DND-41 (cell line): ENCODE results near the gene CYP2A6.
"Not testable (repeated sequence)": the region's sequence is repeated elsewhere in the genome, so short reads cannot be mapped to it uniquely, and the experiment has no call there.

Experiments
- ATAC-seq: fragments of 200-7000 bp; cut with Tn5 transposase; 3 replicates; pipeline ENCODE4 v1.9.1; 2021; ENCODE audit warnings: low read depth; ENCODE audit not compliant: insufficient read depth
- DNase-seq: peaks from one replicate; pipeline ENCODE4 v3.0.0-alpha.2; 2020
- H2AFZ ChIP-seq: 2 replicates; pipeline ENCODE4 v1.6.0; 2012; ENCODE audit warnings: low read depth, low read length
- H3K27ac ChIP-seq: 2 replicates; pipeline ENCODE4 v1.5.1; 2012; ENCODE audit warnings: low read length, inconsistent platforms
- H3K27me3 ChIP-seq: fragments of 200-600 bp; sonication (generic); 2 replicates; pipeline ENCODE4 v1.6.0; 2012; ENCODE audit warnings: low read length, mild to moderate bottlenecking, inconsistent platforms; ENCODE audit not compliant: insufficient read depth, poor library complexity
- H3K36me3 ChIP-seq: 2 replicates; pipeline ENCODE4 v1.5.1; 2012; ENCODE audit warnings: low read length, inconsistent platforms; ENCODE audit not compliant: insufficient read depth
- H3K4me1 ChIP-seq: 2 replicates; pipeline ENCODE4 v1.5.1; 2012; ENCODE audit warnings: mild to moderate bottlenecking, low read length; ENCODE audit not compliant: insufficient read depth
- H3K4me2 ChIP-seq: 2 replicates; pipeline ENCODE4 v1.6.0; 2012; ENCODE audit warnings: mild to moderate bottlenecking, moderate library complexity, low read length, inconsistent platforms; ENCODE audit not compliant: insufficient read depth
- H3K4me3 ChIP-seq, 2 experiments: fragments of 200-600 bp in 1 of 2; shearing (Covaris generic) in 1 of 2; 2 replicates each; pipeline ENCODE4 v1.5.1; 2012 to 2016; ENCODE audit warnings: inconsistent platforms in 2 of 2, low read length in 2 of 2, mild to moderate bottlenecking in 2 of 2, low read depth in 1 of 2, moderate library complexity in 1 of 2
- H3K79me2 ChIP-seq: 2 replicates; pipeline ENCODE4 v1.6.0; 2012; ENCODE audit warnings: low read length, inconsistent platforms; ENCODE audit not compliant: insufficient read depth
- H3K9ac ChIP-seq: 2 replicates; pipeline ENCODE4 v1.6.0; 2012; ENCODE audit warnings: low read depth, mild to moderate bottlenecking, inconsistent platforms, low read length, moderate library complexity
- H3K9me3 ChIP-seq: 2 replicates; pipeline ENCODE4 v1.5.1; 2012; ENCODE audit warnings: low read length, moderate library complexity, mild to moderate bottlenecking, inconsistent platforms; ENCODE audit not compliant: insufficient read depth, severe bottlenecking
- H4K20me1 ChIP-seq: 2 replicates; pipeline ENCODE4 v1.6.0; 2012; ENCODE audit warnings: low read length; ENCODE audit not compliant: insufficient read depth
- CTCF ChIP-seq: IDR thresholded peaks from 2 replicates; pipeline ENCODE4 v1.5.1; 2012; ENCODE audit warnings: borderline replicate concordance, low read length, moderate library complexity, mild to moderate bottlenecking; ENCODE audit not compliant: poor library complexity, severe bottlenecking; ENCODE audit errors: extremely low read depth
- EZH2 ChIP-seq: IDR thresholded peaks from 3 replicates; pipeline ENCODE4 v1.6.1; 2012; ENCODE audit warnings: borderline replicate concordance, low read depth, mild to moderate bottlenecking, moderate library complexity, low read length, inconsistent platforms; ENCODE audit not compliant: severe bottlenecking

Gene CYP2A6

GRCh38 chr19:40874874-40875273, 24.6 kb upstream of the CYP2A6 start:
- ATAC-seq, H2AFZ ChIP-seq, H3K9me3 ChIP-seq, H3K27ac ChIP-seq, H3K27me3 ChIP-seq, H3K36me3 ChIP-seq, H4K20me1 ChIP-seq, H3K4me3 ChIP-seq, H3K9ac ChIP-seq, H3K79me2 ChIP-seq, DNase-seq, H3K4me2 ChIP-seq, H3K4me1 ChIP-seq: not testable (repeated sequence)

DNA sequence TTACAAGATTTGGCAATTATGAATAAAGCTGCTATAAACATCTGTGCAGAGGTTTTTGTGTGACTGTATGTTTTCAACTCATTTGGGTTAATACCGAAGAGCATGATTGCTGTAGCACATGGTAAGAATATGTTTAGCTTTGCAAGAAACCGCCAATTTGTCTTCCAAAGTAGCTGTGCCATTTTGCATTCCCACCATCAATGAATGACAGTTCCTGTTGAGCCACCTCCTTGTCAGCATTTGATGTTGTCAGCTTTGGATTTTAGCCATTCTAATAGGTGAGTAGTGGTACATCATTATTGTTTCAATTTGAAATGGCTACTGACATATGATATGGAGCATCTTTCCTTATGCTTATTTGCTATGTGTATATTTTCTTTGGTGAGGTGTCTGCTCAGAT, 23.6 kb upstream of the CYP2A6 start:
- H4K20me1 ChIP-seq, ATAC-seq, DNase-seq, H2AFZ ChIP-seq, H3K36me3 ChIP-seq, H3K4me2 ChIP-seq, H3K79me2 ChIP-seq, H3K4me1 ChIP-seq, H3K9me3 ChIP-seq, H3K27me3 ChIP-seq, H3K27ac ChIP-seq, H3K9ac ChIP-seq, H3K4me3 ChIP-seq: not testable (repeated sequence)

GRCh38 chr19:40872209-40872608, 22.0 kb upstream of the CYP2A6 start:
- H3K9me3 ChIP-seq, result no peaks in the 10 kb centered on the region
- no peak overlapping the region for H2AFZ ChIP-seq
- no peak overlapping the region for H3K27ac ChIP-seq
- H3K9ac ChIP-seq, result no peak overlapping the region
- no peaks in the 10 kb centered on the region for H3K36me3 ChIP-seq
- no peak overlapping the region for H3K4me2 ChIP-seq
- no peak overlapping the region for H3K4me3 ChIP-seq
- no peaks in the 10 kb centered on the region for H3K27me3 ChIP-seq
- H4K20me1 ChIP-seq, result no peaks in the 10 kb centered on the region
- TF ChIP-seq EZH2 (no peak), CTCF (no peak)
- H3K4me1 ChIP-seq, result no peaks in the 10 kb centered on the region
- ATAC-seq, result no peak
- no peaks in the 10 kb centered on the region for H3K79me2 ChIP-seq
- DNase-seq, result no peak

DNA sequence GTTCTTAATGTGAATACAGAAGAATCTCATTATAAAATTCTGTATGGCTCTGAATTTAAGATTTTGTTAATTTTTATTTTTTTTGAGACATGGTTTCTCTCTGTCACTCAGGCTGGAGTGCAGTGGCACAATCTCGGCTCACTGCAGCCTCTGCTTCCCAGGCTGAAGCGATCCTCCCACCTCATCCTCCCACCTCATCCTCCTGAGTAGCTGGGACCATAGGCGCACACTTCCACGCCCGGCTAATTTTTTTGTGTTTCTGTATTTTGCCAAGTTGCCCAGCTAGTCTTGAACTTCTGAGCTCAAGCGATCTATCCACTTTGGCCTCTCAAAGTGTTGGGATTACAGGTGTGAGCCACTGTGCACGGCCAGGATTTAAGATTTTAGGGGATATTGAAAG, 17.5 kb upstream of the CYP2A6 start:
- Histone ChIP-seq H3K27ac (no peak overlapping the region), H3K4me3 (no peak overlapping the region), H3K9me3 (no peaks in the 10 kb centered on the region), H3K4me1 (no peaks in the 10 kb centered on the region), H3K4me2 (no peak overlapping the region), H3K79me2 (no peaks in the 10 kb centered on the region), H3K27me3 (peaks cover 2% of the 10 kb centered on the region), H3K9ac (no peak overlapping the region), H3K36me3 (no peaks in the 10 kb centered on the region), H2AFZ (no peak overlapping the region), H4K20me1 (no peaks in the 10 kb centered on the region)
- ATAC-seq, result no peak
- DNase-seq, result no peak
- TF ChIP-seq EZH2 (no peak), CTCF (no peak)

DNA sequence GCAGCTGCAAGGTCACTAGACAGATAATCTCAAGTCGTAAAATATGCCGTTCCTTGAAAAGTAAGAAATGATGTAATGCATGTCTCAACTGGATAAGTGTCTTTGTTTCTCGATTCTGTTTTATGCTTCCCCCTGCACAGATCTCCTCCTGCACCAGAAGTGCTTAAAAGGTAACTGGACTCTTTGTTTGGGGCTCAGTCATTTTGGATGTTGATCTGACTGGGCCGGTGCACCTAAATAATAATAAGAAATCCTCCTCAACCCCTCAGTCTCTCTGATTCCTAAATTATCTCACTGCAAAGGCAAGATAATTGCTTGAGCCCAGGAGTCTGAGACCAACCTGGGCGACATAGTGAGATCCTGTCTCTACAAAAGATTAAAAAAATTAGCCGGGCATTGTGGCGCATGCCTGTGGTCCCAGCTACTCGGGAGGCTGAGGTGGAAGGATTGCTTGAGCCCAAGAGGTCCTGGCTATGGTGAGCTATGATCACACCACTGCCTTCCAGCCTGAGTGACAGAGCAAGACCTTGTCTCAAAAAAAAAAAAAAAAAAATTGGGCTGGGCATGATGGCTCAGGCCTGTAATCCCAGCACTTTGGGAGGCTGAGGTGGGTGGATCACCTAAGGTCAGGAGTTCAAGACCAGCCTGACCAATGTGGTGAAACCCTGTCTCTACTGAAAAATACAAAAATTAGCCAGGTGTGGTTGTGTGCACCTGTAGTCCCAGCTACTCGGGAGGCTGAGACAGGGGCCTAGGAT, 14.7 kb upstream of the CYP2A6 start:
- not testable (repeated sequence) for H3K79me2 ChIP-seq, H3K9ac ChIP-seq, H3K27ac ChIP-seq, DNase-seq, H4K20me1 ChIP-seq, ATAC-seq, H2AFZ ChIP-seq, H3K4me2 ChIP-seq, H3K4me3 ChIP-seq, H3K36me3 ChIP-seq, H3K9me3 ChIP-seq, H3K4me1 ChIP-seq, H3K27me3 ChIP-seq
